ENCODE results near the gene IGSF8. TPM values are rescaled to one million over a fixed set of nuclear protein-coding genes. Genes with fewer than 3 reads are reported as not detected.

Gene IGSF8
- total and polyA plus RNA-seq, 4 donors, result 23.5 to 39.5 (median 26.8) TPM

GRCh38 chr1:160089883-160090282 lies 8.5 kb downstream of the IGSF8 start:
- no peaks in the 10 kb centered on the region for H3K27me3 ChIP-seq (ENCODE audit: control insufficient read depth in 3 of 3, insufficient read depth in 3 of 3, low read length in 2 of 3)

GRCh38 chr1:160087118-160087662 lies 11.2 kb downstream of the IGSF8 start:
- DNase-seq (no peak), ATAC-seq (ENCODE audit: insufficient read depth, low FRiP score) (no peak)
- no peak overlapping the region for H3K9ac ChIP-seq (ENCODE audit: insufficient read depth in 1 of 2, low read length in 2 of 2)
- peaks cover 0 to 23% (median 4%) of the 10 kb centered on the region in 4 donors for H3K36me3 ChIP-seq (ENCODE audit: control insufficient read depth in 4 of 4, insufficient read depth in 4 of 4, low read length in 4 of 4)
- TF ChIP-seq CTCF (IDR thresholded peaks at IDR 0.05; ENCODE audit: control extremely low read depth, extremely low read depth), result no peak
- peaks cover 0 to 6% (median 0%) of the 10 kb centered on the region in 5 donors for H3K4me1 ChIP-seq (ENCODE audit: control insufficient read depth in 5 of 5, insufficient read depth in 5 of 5, low read length in 5 of 5)
- peaks cover 0 to 20% (median 16%) of the 10 kb centered on the region in 3 donors for H3K27me3 ChIP-seq (ENCODE audit: control insufficient read depth in 3 of 3, insufficient read depth in 3 of 3, low read length in 2 of 3)
- 88 to 95% methylated on average over 12 of the region's 12 CpGs for WGBS, 2 donors
- no peaks in the 10 kb centered on the region for H3K9me3 ChIP-seq (ENCODE audit: control insufficient read depth in 4 of 4, insufficient read depth in 3 of 4, low read length in 3 of 4)
- no peak overlapping the region for H3K4me3 ChIP-seq
- no peak overlapping the region for H3K27ac ChIP-seq (ENCODE audit: low read depth in 1 of 2, low read length in 1 of 2)

More at GRCh38 chr1:160089883-160090282, 8.5 kb downstream of the IGSF8 start:
- ATAC-seq (ENCODE audit: insufficient read depth, low FRiP score) (no peak), DNase-seq (no peak)
- Histone ChIP-seq H3K9me3 (ENCODE audit: control insufficient read depth in 4 of 4, insufficient read depth in 3 of 4, low read length in 3 of 4) (no peaks in the 10 kb centered on the region), H3K9ac (ENCODE audit: insufficient read depth in 1 of 2, low read length in 2 of 2) (no peak overlapping the region), H3K4me1 (ENCODE audit: control insufficient read depth in 5 of 5, insufficient read depth in 5 of 5, low read length in 5 of 5) (no peaks in the 10 kb centered on the region), H3K27ac (ENCODE audit: low read depth in 1 of 2, low read length in 1 of 2) (no peak overlapping the region), H3K36me3 (ENCODE audit: control insufficient read depth in 4 of 4, insufficient read depth in 4 of 4, low read length in 4 of 4) (peaks cover 0 to 45% (median 10%) of the 10 kb centered on the region in 4 donors), H3K4me3 (no peak overlapping the region)
- no peak for TF ChIP-seq CTCF (IDR thresholded peaks at IDR 0.05; ENCODE audit: control extremely low read depth, extremely low read depth)
- WGBS, 2 donors, result 90 to 95% methylated on average over 3 of the region's 3 CpGs

GRCh38 chr1:160086456-160086892 lies 11.9 kb downstream of the IGSF8 start:
- Histone ChIP-seq H3K4me1 (ENCODE audit: control insufficient read depth in 5 of 5, insufficient read depth in 5 of 5, low read length in 5 of 5) (peaks cover 0 to 6% (median 0%) of the 10 kb centered on the region in 5 donors), H3K27me3 (ENCODE audit: control insufficient read depth in 3 of 3, insufficient read depth in 3 of 3, low read length in 2 of 3) (peaks cover 0 to 27% (median 23%) of the 10 kb centered on the region in 3 donors), H3K4me3 (no peak overlapping the region), H3K9ac (ENCODE audit: insufficient read depth in 1 of 2, low read length in 2 of 2) (no peak overlapping the region), H3K27ac (ENCODE audit: low read depth in 1 of 2, low read length in 1 of 2) (no peak overlapping the region), H3K36me3 (ENCODE audit: control insufficient read depth in 4 of 4, insufficient read depth in 4 of 4, low read length in 4 of 4) (peaks cover 0 to 16% (median 2%) of the 10 kb centered on the region in 4 donors), H3K9me3 (ENCODE audit: control insufficient read depth in 4 of 4, insufficient read depth in 3 of 4, low read length in 3 of 4) (no peaks in the 10 kb centered on the region)
- no peak for ATAC-seq (ENCODE audit: insufficient read depth, low FRiP score)
- TF ChIP-seq CTCF (IDR thresholded peaks at IDR 0.05; ENCODE audit: control extremely low read depth, extremely low read depth), result no peak
- WGBS, 2 donors, result 86 to 92% methylated on average over 5 of the region's 5 CpGs
- no peak for DNase-seq

Data from lung (tissue), 12 donors.